GM19397 (cell line): ENCODE data around the gene C16orf87.

Source experiments
- ATAC-seq: cut with Tn5 transposase; IDR thresholded peaks from one replicate; pipeline ENCODE4 v1.9.1; 2021; ENCODE audit warnings: mild to moderate bottlenecking, moderate library complexity; ENCODE audit not compliant: unreplicated experiment

C16orf87 gene

GRCh38 chr16:46844771-46845170 is 13.8 kb upstream of the C16orf87 start:
- no peak for ATAC-seq

GRCh38 chr16:46843898-46844642 is 13.1 kb upstream of the C16orf87 start:
- no peak for ATAC-seq

GRCh38 chr16:46842192-46842895 is 11.4 kb upstream of the C16orf87 start:
- ATAC-seq: no peak

- no peak for ATAC-seq
Measured at GRCh38 chr16:46839986-46840443, 9.0 kb upstream of the C16orf87 start.

- no peak for ATAC-seq
Measured at GRCh38 chr16:46836534-46837530, 5.9 kb upstream of the C16orf87 start.

GRCh38 chr16:46833460-46833800 is 2.5 kb upstream of the C16orf87 start:
- ATAC-seq: no peak

- ATAC-seq: no peak
Measured at GRCh38 chr16:46832757-46833459, 1.9 kb upstream of the C16orf87 start.

- ATAC-seq: peak; percentile 19
Measured at GRCh38 chr16:46830417-46830901, 521 bp downstream of the C16orf87 start.

GRCh38 chr16:46828943-46829342 is 2.0 kb downstream of the C16orf87 start:
- no peak for ATAC-seq

GRCh38 chr16:46828292-46828691 is 2.7 kb downstream of the C16orf87 start:
- ATAC-seq: no peak

- ATAC-seq: no peak
Measured at GRCh38 chr16:46826631-46827030, 4.3 kb downstream of the C16orf87 start.

- ATAC-seq: peak; percentile 75
Measured at GRCh38 chr16:46822270-46822669, 8.7 kb downstream of the C16orf87 start.

- no peak for ATAC-seq
Measured at GRCh38 chr16:46817961-46818360, 13.0 kb downstream of the C16orf87 start.

GRCh38 chr16:46814790-46815189 is 16.2 kb downstream of the C16orf87 start:
- no peak for ATAC-seq

- ATAC-seq: no peak
Measured at GRCh38 chr16:46813611-46814010, 17.4 kb downstream of the C16orf87 start.

- ATAC-seq: no peak
Measured at GRCh38 chr16:46812781-46813540, 18.0 kb downstream of the C16orf87 start.

GRCh38 chr16:46811682-46812081 is 19.3 kb downstream of the C16orf87 start:
- ATAC-seq: no peak

GRCh38 chr16:46808997-46809396 is 22.0 kb downstream of the C16orf87 start:
- peak; percentile 76 for ATAC-seq

GRCh38 chr16:46807336-46807735 is 23.6 kb downstream of the C16orf87 start:
- ATAC-seq: no peak

- no peak for ATAC-seq
Measured at GRCh38 chr16:46803373-46803772, 27.6 kb downstream of the C16orf87 start.
